Measurements from ENCODE around the gene ZFAND5.

ZFAND5 gene

DNA sequence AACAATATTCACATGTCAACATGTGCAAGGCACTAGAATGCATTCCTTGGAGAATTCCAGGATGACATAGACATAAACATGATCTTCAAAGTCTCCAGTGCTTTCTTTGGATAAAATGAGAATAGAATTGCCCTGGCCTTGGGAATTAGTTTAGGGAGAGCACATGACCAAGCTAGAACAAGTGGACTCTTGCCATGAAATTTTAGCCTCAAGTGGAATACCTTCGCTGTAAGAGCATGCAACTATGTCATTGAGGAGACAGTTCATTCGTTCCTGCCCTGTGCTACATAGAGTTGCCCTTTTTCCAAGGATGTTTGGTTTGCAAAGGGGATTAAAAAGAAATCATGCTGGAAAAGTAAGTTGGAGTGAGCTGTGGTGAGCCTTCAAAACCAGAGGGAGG is 42.7 kb downstream of the ZFAND5 start:
- no peak for DNase-seq

DNA sequence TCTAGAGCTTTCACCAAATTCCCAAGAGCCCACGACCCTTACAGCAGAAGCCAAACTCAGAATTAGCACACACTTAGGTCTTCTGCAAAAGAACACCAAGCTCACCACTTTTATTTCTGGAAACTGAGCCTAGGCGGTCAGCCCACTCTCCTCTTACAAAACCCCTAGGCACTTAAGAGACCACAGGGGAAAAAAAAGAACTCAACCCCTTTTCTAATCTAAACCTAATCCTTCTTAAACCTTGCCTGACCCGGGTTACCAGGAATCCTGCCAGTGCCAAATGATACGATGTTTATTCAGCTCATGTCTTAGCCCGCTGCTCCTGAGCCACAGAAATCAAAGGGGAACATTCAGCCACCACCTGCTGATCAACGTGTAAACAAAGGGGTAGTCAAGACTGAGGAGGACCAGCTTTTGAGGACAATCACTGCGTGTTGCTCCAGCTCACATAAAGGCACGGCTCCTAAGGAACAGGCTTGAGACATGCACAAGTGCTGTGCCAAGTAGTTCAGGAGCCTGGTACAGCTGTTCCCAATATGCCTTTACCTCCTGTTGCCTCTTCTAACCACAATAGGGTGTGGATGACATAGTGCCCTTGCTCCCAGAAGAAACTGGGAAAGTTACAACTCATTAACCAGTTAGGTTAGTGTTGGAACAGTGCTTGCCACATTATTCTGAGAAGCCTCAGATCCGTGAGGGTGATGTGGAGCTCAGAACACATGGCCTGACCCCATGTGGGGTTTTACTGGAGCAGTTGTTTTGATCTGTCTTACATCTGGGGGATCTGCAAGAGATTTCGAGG is 49.3 kb downstream of the ZFAND5 start:
- no peak for DNase-seq

GRCh38 chr9:72315089-72315509 is 49.9 kb downstream of the ZFAND5 start:
- no peak for DNase-seq

- no peak for DNase-seq
These were observed 51.5 kb downstream of the ZFAND5 start for GRCh38 chr9:72313507-72313906.

DNA sequence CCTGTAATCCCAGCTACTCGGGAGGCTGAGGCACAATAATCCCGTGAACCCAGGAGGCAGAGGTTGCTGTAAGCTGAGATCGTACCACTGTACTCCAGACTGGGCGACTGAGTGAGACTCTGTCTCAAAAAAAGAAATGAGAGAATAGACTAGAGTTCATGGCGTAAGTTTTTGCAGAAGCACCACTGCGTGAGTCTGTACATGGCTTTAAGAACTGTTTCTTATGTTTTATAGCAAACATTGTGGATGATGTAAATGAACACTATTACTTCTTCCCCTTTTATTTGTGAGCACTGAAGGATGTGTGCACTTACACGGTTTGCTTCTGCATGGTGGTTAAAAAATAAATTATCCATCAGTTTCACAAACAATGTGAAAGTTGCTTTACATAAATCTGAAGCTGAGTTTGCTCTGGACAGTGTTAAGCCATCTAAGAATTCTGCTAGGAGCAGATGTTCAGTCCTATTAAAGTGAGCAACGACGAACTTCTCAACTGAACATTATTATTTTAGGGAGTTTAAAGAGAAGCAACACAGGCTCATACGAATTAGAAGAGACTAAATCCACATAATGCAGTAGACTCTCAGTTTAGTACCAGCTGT is 52.5 kb downstream of the ZFAND5 start:
- no peak for DNase-seq

GRCh38 chr9:72309364-72310133 is 55.5 kb downstream of the ZFAND5 start:
- DNase-seq, result no peak

DNA sequence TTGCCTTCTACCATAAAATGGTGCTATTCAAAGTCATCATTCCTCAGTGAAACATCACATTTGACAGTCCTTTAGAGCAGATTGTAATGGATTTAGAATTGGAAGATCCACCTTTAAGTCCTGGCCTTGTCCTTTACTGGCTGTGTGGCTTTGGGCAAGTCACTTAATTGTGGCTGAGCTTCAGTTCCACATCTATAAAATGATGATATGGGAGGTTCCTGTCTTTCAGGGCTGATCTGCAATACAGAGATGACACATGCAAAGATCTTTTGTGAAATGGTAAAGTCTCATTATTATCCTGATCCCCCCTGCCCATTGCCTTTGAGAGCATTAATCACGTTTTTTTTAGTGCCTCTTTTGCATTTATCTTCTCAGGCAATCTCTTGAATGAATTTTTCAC is 58.2 kb downstream of the ZFAND5 start:
- DNase-seq, result no peak

DNA sequence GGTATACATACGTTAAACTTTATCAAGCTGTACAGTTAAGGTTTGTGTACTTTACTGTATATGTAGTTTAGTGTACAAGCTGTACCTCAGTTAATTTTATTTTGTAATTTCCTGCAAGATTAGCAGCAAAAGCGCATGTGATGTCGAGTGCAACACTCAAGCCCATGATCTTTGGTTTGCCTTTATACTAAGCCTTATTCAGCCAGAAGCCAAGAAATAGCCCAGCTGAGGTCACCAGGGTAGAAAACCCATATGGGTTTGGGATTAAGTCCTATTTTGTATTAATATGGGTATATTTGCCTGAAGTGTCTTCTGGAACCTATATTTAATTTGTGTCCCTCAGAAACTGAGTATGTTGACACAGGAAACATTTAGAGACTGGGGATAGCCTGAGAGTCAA is 59.3 kb downstream of the ZFAND5 start:
- no peak for DNase-seq

DNA sequence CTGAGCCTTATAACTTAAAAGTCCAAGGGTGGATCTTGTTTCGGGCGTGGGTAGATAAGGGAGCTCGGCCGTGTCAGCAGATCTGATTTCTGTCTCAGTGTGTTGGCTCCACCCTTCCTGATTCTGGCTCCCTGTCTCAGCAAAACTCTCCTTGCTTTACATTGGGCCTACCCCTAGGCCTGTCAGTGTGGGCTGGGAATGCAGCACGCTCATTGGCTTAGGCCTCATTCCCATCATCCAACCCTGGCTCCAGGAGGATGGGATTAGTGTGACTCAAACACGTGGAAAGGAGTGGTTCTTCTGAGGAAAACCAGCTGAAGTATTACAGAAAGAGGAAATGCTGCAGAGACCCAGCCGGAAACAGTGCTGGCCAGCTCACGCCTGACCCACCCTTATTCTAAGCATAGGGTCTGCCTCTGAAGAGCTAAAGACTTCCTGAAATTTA is 59.9 kb downstream of the ZFAND5 start:
- no peak for DNase-seq

- DNase-seq, result no peak
These were observed 60.5 kb downstream of the ZFAND5 start for GRCh38 chr9:72304538-72304937.
